HTR-8/SVneo (cell line): ENCODE measurements around the gene SNTG2.

ENCODE experiments used
- DNase-seq: peaks from one replicate; pipeline ENCODE4 v3.0.0; 2011; ENCODE audit warnings: low spot score, mixed read lengths; ENCODE audit not compliant: insufficient read length
- FAIRE-seq: peaks from 2 replicates; lab custom pipeline; 2011; peaks lifted over from hg19 to GRCh38; lab: Jason Lieb, UNC

SNTG2 gene

GRCh38 chr2:1287427-1287826 lies 336.8 kb downstream of the SNTG2 start:
- no peak for DNase-seq
- FAIRE-seq: no peak

DNA sequence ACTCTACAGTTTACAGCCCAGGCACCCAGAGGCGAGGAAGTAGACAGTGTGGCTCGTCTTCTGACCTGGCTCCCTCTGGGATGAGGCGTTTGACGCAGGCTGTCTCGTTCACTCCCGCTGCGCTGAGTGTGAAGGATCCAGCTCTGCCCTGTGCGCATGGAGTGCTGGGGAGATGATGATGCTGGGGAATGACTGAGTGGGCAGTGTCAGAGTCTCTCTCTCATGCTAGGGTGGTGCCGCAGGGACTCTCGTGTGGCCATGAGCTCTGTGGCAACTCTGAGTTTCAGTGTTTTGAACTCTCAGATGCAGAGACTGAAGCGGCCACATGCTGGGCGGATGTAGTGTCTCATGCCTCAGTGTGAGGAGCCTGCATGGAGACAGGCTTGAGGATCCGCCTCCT lies 344.3 kb downstream of the SNTG2 start:
- FAIRE-seq: no peak
- no peak for DNase-seq

DNA sequence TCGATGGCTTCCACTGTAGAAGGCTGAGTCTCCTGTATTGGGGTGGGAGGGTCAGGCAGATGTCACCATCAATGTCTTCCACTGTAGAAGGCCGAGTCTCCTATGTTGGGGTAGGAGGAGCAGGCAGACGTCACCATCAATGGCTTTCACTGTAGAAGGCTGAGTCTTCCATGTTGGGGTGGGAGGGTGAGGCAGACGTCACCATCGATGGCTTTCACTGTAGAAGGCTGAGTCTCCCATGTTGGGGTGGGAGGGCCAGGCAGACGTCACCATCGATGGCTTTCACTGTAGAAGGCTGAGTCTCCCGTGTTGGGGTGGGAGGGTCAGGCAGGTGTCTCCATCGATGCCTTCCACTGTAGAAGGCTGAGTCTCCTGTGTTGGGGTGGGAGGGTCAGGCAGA lies 345.1 kb downstream of the SNTG2 start:
- FAIRE-seq: no peak
- no peak for DNase-seq

DNA sequence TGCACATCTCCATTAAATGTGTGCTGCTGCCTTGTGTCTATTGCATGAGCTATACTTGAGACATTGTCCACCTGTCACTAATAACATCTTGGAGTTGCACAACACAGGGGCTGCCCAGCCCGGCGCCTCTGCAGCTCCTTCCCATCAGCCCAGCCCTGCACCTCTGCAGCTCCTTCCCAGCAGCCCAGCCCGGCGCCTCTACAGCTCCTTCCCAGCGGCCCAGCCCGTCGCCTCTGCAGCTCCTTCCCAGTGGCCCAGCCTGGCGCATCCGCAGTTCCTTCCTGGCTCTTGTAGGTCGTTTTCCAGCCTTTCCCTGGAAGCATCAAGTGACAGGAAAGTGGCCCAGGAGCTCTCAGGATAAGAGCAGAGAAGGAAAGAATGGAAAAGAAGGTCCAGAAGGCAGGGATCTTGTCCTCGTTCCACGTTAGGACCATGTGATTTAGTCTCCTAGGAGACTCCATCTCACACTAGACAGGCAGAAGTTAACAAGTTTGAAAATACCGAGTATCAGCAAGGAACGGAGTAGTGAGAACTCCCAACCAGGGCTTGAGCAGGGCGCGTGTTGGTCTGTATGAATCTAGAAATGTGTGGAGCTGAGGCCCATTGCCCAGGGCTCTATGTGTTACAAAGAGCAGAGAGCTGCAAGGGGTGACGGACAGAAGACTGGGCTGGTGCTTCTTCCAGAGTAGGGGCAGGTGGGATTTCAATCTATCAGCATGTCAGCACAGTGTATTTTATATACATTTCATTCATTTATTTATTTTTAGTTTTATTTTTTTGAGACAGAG lies 346.9 kb downstream of the SNTG2 start:
- FAIRE-seq (no peak), DNase-seq (no peak)

- DNase-seq: no peak
- FAIRE-seq: no peak
Measured at GRCh38 chr2:1299043-1299442, 348.4 kb downstream of the SNTG2 start.

DNA sequence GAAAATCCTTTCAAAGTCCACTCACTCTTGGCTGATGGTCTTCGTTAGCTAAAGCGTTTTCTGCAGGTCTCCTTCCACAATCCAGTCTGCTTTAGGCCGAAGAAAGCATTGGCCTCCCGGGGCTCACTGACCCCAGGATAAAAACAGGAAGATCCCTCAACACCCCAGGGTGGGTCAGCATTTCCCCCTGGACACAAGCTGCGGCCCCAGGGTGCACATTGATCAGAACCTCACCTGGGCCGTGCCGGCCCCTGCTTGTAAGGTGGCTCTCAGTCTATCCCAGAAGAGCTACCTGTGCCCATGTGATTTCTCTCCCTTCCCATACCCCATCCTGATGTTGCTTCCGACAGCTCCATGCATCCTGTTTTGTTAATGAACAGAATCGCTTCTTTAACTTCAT lies 349.6 kb downstream of the SNTG2 start:
- no peak for DNase-seq
- no peak for FAIRE-seq

DNA sequence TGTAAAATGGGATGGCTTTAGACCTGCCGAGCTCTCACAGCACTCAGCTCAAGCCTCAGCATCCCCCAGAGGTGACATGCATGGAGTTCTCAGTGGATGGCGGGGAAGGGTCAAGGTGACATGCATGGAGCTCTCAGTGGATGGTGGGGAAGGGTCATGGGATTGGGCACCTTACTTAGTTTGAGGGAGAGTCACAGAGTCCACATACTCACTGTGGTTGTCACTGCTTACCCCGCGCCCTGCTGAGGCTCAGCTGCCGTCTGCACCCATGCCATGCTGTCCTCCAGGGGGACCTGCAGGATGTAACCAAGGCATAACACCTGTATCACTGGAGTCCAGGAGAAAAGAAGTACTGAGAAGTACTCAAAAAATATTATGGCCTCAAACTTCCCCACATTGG lies 350.4 kb downstream of the SNTG2 start:
- DNase-seq (no peak), FAIRE-seq (no peak)

- DNase-seq (no peak), FAIRE-seq (no peak)
Measured at GRCh38 chr2:1305342-1306013, 354.8 kb downstream of the SNTG2 start.

DNA sequence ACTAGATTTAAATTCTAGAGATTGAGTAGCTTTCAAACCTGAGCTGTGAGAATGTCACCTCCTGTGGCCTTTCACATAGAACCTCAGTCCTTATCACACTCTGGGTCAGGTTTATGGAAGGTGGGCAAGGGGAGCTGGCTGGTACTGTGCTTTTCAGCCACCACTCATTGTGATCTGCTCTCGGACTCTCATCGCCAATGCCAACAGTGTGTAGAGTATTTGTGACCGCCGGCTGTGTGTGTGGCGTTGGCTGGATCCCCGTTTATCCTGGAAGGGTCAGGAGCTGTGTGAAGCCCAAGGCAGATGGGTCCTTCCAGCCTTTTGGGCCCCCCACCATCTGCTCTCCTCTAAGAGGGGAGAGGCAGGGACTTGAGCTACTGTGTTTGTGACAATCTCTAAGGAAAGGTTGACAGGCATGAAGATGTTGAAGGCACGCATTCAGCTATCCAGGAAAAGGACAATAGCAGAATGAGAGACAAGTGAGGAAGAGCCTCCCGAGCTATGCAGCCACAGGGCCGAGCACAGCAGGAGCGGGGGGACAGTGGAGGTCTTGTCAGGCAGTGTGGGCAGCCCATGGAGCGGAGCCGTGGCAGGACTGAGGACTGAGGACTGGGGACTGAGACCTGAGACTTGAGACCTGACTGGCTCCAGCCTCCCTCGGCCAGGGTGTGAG lies 355.5 kb downstream of the SNTG2 start:
- DNase-seq: no peak
- no peak for FAIRE-seq

DNA sequence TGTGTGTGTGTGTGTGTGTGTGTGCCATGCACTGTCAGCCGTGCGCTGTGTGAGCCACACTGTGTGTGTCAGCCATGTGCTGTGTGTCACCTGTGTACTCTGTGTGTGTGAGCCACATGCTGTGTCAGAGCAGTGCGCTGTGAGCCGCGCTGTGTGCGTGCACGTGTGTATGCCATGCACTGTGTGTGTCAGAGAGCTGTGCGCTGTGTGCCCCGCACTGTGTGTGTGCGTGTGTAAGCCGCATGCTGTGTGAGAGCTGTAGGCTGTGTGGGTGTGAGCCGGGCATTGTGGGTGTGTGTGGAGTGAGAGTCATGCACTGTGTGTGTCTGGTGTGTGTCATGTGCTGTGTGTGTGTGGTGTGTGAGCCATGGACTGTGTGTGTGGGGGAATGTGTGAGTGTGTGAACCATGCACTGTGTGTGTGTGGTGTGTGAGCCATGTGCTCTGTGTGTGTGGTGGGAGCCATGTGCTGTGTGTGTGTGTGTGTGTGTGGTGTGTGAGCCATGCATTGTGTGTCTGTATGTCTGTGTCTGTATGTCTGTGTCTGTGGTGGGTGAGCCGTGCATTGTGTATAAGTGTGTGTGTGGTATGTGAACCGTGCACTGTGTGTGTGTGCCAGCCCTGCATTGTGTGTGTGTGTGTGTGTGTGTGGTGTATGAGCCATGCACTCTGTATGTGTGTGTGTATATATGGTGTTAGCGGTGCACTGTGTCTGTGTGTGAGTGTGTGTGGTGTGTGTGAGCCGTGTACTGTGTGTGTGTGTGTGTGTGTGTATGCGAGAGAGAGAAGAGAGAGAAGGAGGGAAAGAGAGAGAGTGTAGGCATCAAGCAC lies 356.3 kb downstream of the SNTG2 start:
- FAIRE-seq (peak; percentile 95), DNase-seq (no peak)

GRCh38 chr2:1307670-1308069 lies 357.0 kb downstream of the SNTG2 start:
- FAIRE-seq (no peak), DNase-seq (no peak)

DNA sequence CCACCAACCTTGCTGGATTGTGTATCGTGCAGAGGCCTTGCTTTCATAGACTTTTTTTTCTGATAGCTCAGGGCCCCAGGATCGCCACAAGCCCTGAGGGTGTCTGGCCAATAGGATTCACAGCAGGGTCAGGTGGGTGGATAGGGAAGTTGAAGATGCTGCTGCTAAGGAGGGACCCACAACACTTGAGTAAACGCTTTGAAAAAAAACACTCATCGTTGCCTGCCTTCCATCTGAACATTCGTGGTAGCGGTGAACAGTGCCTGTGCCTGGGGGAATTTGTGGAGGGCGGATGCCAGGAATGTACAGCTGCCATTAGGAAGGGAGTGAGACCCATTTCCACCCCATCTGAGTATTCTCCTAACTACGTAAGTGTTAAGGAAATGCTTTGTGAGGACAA lies 358.0 kb downstream of the SNTG2 start:
- FAIRE-seq (no peak), DNase-seq (no peak)

- FAIRE-seq: no peak
Measured at GRCh38 chr2:1309507-1309906, 358.9 kb downstream of the SNTG2 start.

GRCh38 chr2:1310202-1310601 lies 359.6 kb downstream of the SNTG2 start:
- DNase-seq (no peak), FAIRE-seq (no peak)

More at GRCh38 chr2:1309507-1309906, 358.9 kb downstream of the SNTG2 start:
- no peak for DNase-seq

- no peak for FAIRE-seq
Measured at GRCh38 chr2:1310866-1311265, 360.2 kb downstream of the SNTG2 start.

DNA sequence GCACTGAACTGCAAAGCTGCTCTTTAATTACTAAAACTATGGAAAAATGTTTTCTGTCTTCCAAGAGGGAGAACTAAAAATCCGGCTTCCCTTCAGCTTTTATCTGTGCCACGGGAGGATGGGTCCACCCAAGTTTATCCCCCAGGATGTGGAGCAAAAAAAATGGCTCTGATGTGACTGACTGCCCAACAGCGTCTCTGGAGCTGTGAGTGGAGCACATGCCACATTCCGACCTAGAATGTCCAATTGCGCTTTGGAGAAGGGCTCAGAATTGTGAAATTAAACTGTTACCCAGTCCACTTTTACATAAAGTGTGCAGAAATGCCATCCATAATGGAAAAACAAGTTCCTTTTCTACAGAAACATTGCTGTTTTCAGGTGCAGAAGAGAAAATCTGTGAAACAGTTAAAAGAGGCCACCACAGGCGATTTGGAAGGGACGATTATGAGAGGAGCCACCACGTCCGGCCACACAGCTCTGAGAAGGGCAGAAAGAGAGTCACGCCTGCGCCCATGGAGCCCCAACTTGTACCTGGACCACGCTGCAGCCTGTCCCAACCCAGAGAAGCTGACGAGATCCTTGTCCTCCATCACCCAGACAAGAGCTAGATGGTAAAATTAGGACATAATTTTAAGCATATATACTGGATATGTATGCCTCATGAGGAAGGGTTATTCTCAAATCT lies 362.7 kb downstream of the SNTG2 start:
- DNase-seq (no peak), FAIRE-seq (no peak)

More at GRCh38 chr2:1310866-1311265, 360.2 kb downstream of the SNTG2 start:
- DNase-seq: no peak

DNA sequence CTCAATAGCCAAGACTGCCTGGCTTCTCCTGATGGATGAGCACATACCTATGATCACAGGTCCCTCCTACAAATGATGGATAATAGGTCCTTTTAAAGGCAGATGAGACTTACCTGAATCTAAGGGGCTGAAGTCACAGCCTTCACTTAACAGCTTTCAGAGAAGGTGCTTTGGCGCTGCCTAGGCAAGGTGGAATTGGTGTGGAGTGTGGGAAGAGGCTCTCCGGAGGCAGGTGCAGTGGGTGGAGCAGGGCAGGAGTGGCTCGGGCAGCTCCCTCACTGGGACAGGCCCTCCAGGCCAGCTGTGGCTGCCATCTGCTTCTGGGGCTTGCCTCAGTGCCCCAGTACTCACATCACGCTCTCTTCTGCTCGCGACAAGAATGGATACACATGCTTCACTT lies 363.6 kb downstream of the SNTG2 start:
- DNase-seq (no peak), FAIRE-seq (no peak)

- DNase-seq: no peak
- peak; percentile 46 for FAIRE-seq
Measured at GRCh38 chr2:1318366-1319009, 367.8 kb downstream of the SNTG2 start.

- no peak for DNase-seq
- FAIRE-seq: no peak
Measured at GRCh38 chr2:1319393-1319792, 368.7 kb downstream of the SNTG2 start.
